Measurements from ENCODE around the gene EFCAB6.

DNA sequence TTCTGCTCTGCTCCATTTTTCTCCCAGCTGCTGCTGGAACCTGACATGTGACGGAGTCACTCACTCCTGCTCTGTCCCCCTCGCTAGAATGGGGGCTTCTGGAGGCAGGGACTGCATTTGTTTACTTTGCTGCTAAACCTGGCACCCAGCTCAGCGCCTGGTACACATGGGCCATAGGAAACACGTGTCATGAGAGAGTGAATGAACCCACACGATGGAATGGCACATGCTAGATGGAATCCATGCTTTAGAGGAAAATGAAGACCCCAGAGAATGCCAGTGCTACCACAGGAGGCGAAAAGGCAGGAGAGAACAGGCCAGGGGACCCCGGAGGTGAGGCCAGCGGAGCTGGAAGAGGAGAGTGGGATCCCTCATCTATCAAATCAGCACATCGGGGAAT lies 239.4 kb downstream of the EFCAB6 start:
- TF ChIP-seq, protein P1, sequence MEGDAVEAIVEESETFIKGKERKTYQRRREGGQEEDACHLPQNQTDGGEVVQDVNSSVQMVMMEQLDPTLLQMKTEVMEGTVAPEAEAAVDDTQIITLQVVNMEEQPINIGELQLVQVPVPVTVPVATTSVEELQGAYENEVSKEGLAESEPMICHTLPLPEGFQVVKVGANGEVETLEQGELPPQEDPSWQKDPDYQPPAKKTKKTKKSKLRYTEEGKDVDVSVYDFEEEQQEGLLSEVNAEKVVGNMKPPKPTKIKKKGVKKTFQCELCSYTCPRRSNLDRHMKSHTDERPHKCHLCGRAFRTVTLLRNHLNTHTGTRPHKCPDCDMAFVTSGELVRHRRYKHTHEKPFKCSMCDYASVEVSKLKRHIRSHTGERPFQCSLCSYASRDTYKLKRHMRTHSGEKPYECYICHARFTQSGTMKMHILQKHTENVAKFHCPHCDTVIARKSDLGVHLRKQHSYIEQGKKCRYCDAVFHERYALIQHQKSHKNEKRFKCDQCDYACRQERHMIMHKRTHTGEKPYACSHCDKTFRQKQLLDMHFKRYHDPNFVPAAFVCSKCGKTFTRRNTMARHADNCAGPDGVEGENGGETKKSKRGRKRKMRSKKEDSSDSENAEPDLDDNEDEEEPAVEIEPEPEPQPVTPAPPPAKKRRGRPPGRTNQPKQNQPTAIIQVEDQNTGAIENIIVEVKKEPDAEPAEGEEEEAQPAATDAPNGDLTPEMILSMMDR (IDR thresholded peaks at IDR 0.05) = no peak
- TF ChIP-seq POLR2A (IDR thresholded peaks at IDR 0.05) (no peak), POLR2AphosphoS5 (IDR thresholded peaks at IDR 0.05) (no peak)

All from breast epithelium (tissue), 3 donors.